Breast epithelium (tissue), 4 donors: ENCODE measurements around the gene LAYN. TPM values are rescaled to one million over a fixed set of nuclear protein-coding genes. Genes with fewer than 3 reads are reported as not detected.

Experiments
- DNase-seq, 2 donors: peaks; one replicate each; pipeline ENCODE4 v3.0.0-alpha.2; 2019; ENCODE audit warnings: low spot score in 2 of 2
- H3K27ac ChIP-seq, 2 donors: fragments of 200-600 bp; sonication (generic) in 1 of 2; one replicate each; pipeline ENCODE4 v1.5.1; 2016 to 2019; ENCODE audit warnings: mild to moderate bottlenecking in 1 of 2
- H3K27me3 ChIP-seq, 2 donors: fragments of 200-600 bp; sonication (generic) in 1 of 2; one replicate each; pipeline versions ENCODE4 v1.5.1 to v1.6.0; 2017 to 2019; ENCODE audit warnings: control low read depth in 1 of 2, mild to moderate bottlenecking in 1 of 2
- H3K36me3 ChIP-seq: fragments of 200-600 bp; one replicate; pipeline ENCODE4 v1.5.1; 2019
- H3K4me1 ChIP-seq, 2 donors: fragments of 200-600 bp; sonication (generic); one replicate each; pipeline ENCODE4 v1.5.1; 2016 to 2019; ENCODE audit warnings: control low read depth in 1 of 2
- H3K4me3 ChIP-seq, 3 donors: fragments of 200-600 bp; sonication (generic); 1 replicate in 2 of 3; 2 replicates in 1 of 3; pipeline ENCODE4 v1.5.1; 2016 to 2019; ENCODE audit warnings: mild to moderate bottlenecking in 3 of 3, moderate library complexity in 2 of 3
- H3K9me3 ChIP-seq, 2 donors: fragments of 200-600 bp; sonication (generic) in 1 of 2; one replicate each; pipeline ENCODE4 v1.5.1; 2016 to 2019; ENCODE audit warnings: control low read depth in 1 of 2
- CTCF ChIP-seq, 3 donors: fragments of 450-650 bp; IDR thresholded peaks; one replicate each; pipeline ENCODE4 v1.5.1; 2016 to 2017; ENCODE audit warnings: antibody characterized with exemption in 3 of 3, mild to moderate bottlenecking in 3 of 3, moderate library complexity in 3 of 3
- POLR2A ChIP-seq: fragments of 450-650 bp; IDR thresholded peaks from one replicate; pipeline ENCODE4 v1.6.1; 2016; ENCODE audit warnings: antibody characterized with exemption, mild to moderate bottlenecking, moderate library complexity
- POLR2AphosphoS5 ChIP-seq, 3 donors: sonication (generic); formaldehyde crosslinking; IDR thresholded peaks; one replicate each; pipeline ENCODE4 v1.6.1; 2017; ENCODE audit warnings: antibody characterized with exemption in 3 of 3
- intact Hi-C: fragments of 100-400 bp; cut with DNase I; formaldehyde crosslinking; loops from one replicate; pipeline ENCODE4 v1.15.1; 2023; ENCODE audit warnings: low total_unique reads
- total RNA-seq, 3 donors: library from RNA; depleted of rRNA; stranded (reverse); fragments of >200 nt; gene quantifications; one replicate each; pipeline ENCODE4 v1.1.0, GENCODE V29; 2016

The LAYN gene
- total RNA-seq, 3 donors from 2014 or later = 2.1 to 21.3 (median 19.9) TPM

GRCh38 chr11:111515591-111515990 is 24.9 kb upstream of the LAYN start:
- H3K4me3 ChIP-seq = no peak overlapping the region
- DNase-seq = no peak
- peaks cover 0 to 7% of the 10 kb centered on the region in 2 donors for H3K4me1 ChIP-seq
- intact Hi-C loops = no loop called here
- H3K27me3 ChIP-seq = peaks cover 0 to 18% of the 10 kb centered on the region in 2 donors
- no peak for TF ChIP-seq CTCF (IDR thresholded peaks at IDR 0.05)
- TF ChIP-seq POLR2AphosphoS5 (IDR thresholded peaks at IDR 0.05) = no peak
- H3K36me3 ChIP-seq = no peaks in the 10 kb centered on the region
- no peak overlapping the region for H3K27ac ChIP-seq
- H3K9me3 ChIP-seq = no peaks in the 10 kb centered on the region

GRCh38 chr11:111518668-111519067 is 21.9 kb upstream of the LAYN start:
- no peak overlapping the region for H3K27ac ChIP-seq
- H3K36me3 ChIP-seq = no peaks in the 10 kb centered on the region
- intact Hi-C loops = no loop called here
- no peak for TF ChIP-seq POLR2AphosphoS5 (IDR thresholded peaks at IDR 0.05)
- TF ChIP-seq CTCF (IDR thresholded peaks at IDR 0.05) = no peak
- no peak for TF ChIP-seq POLR2A
- H3K4me1 ChIP-seq = no peaks in the 10 kb centered on the region
- H3K4me3 ChIP-seq = no peak overlapping the region
- no peaks in the 10 kb centered on the region for H3K9me3 ChIP-seq
- H3K27me3 ChIP-seq = peaks cover 0 to 6% of the 10 kb centered on the region in 2 donors
- no peak for DNase-seq

- Histone ChIP-seq H3K36me3 (no peaks in the 10 kb centered on the region), H3K27ac (no peak overlapping the region), H3K9me3 (no peaks in the 10 kb centered on the region), H3K4me1 (no peaks in the 10 kb centered on the region), H3K4me3 (no peak overlapping the region), H3K27me3 (no peaks in the 10 kb centered on the region)
- TF ChIP-seq CTCF (IDR thresholded peaks at IDR 0.05) (no peak), POLR2AphosphoS5 (IDR thresholded peaks at IDR 0.05) (no peak), POLR2A (no peak)
- intact Hi-C loops = no loop called here
- no peak for DNase-seq
Measured at GRCh38 chr11:111520560-111520959, 20.0 kb upstream of the LAYN start.

- Histone ChIP-seq H3K27me3 (no peaks in the 10 kb centered on the region), H3K9me3 (no peaks in the 10 kb centered on the region), H3K36me3 (no peaks in the 10 kb centered on the region), H3K4me1 (no peaks in the 10 kb centered on the region), H3K4me3 (no peak overlapping the region), H3K27ac (no peak overlapping the region)
- no peak for DNase-seq
- intact Hi-C loops = no loop called here
- TF ChIP-seq POLR2AphosphoS5 (IDR thresholded peaks at IDR 0.05) = no peak
- TF ChIP-seq POLR2A = no peak
- TF ChIP-seq CTCF (IDR thresholded peaks at IDR 0.05) = no peak
Measured at GRCh38 chr11:111521135-111521534, 19.4 kb upstream of the LAYN start.

GRCh38 chr11:111522426-111522825 is 18.1 kb upstream of the LAYN start:
- Histone ChIP-seq H3K36me3 (no peaks in the 10 kb centered on the region), H3K4me1 (no peaks in the 10 kb centered on the region), H3K27me3 (no peaks in the 10 kb centered on the region), H3K4me3 (no peak overlapping the region), H3K27ac (no peak overlapping the region), H3K9me3 (no peaks in the 10 kb centered on the region)
- intact Hi-C loops = no loop called here
- no peak for DNase-seq
- TF ChIP-seq POLR2A (no peak), CTCF (IDR thresholded peaks at IDR 0.05) (no peak), POLR2AphosphoS5 (IDR thresholded peaks at IDR 0.05) (no peak)
